Stimulated activated CD4-positive, alpha-beta T cell treated with anti-CD3 and anti-CD28 coated beads, Interleukin-15, amount 100 ng/mL, for 1 hour (primary cell): Measurements from ENCODE around the gene OR6B2.

Experiments
- DNase-seq, 2 donors: peaks; one replicate each; pipeline ENCODE4 v3.0.0-alpha.2; 2020; ENCODE audit warnings: low read depth in 1 of 2, low spot score in 1 of 2

Gene OR6B2

GRCh38 chr2:239983004-239983778, 47.0 kb downstream of the OR6B2 start:
- DNase-seq = no peak
